Astrocyte (in vitro differentiated cells and primary cell): ENCODE data around the gene FAU. TPM values are rescaled to one million over a fixed set of nuclear protein-coding genes. Genes with fewer than 3 reads are reported as not detected.

Experiments used
- DNase-seq: peaks from one replicate; pipeline ENCODE4 v3.0.0-alpha.2; 2010; ENCODE audit warnings: low read depth
- FAIRE-seq: peaks from 2 replicates; lab custom pipeline; 2011; peaks lifted over from hg19 to GRCh38; lab: Jason Lieb, UNC
- H2AFZ ChIP-seq: 2 replicates; pipeline ENCODE4 v1.6.0; 2012; ENCODE audit warnings: low read depth, low read length, inconsistent platforms
- H3K27ac ChIP-seq: 2 replicates; pipeline ENCODE4 v1.5.1; 2011; ENCODE audit warnings: low read depth, low read length, inconsistent platforms
- H3K27me3 ChIP-seq: 2 replicates; pipeline ENCODE4 v1.6.0; 2011; ENCODE audit warnings: low read length, inconsistent platforms; ENCODE audit not compliant: insufficient read depth
- H3K36me3 ChIP-seq: 2 replicates; pipeline ENCODE4 v1.5.1; 2011; ENCODE audit warnings: low read length, inconsistent platforms; ENCODE audit not compliant: insufficient read depth
- H3K4me1 ChIP-seq: 2 replicates; pipeline ENCODE4 v1.5.1; 2011; ENCODE audit warnings: low read length, inconsistent platforms; ENCODE audit not compliant: insufficient read depth
- H3K4me2 ChIP-seq: 2 replicates; pipeline ENCODE4 v1.6.0; 2012; ENCODE audit warnings: low read length, inconsistent platforms
- H3K4me3 ChIP-seq: 2 replicates; pipeline ENCODE4 v1.5.1; 2011; ENCODE audit warnings: low read depth, mild to moderate bottlenecking, low read length, inconsistent platforms; ENCODE audit not compliant: insufficient read depth
- H3K79me2 ChIP-seq: 2 replicates; pipeline ENCODE4 v1.6.0; 2012; ENCODE audit warnings: mild to moderate bottlenecking, low read length, inconsistent platforms; ENCODE audit not compliant: insufficient read depth
- H3K9ac ChIP-seq: 2 replicates; pipeline ENCODE4 v1.6.0; 2012; ENCODE audit warnings: mild to moderate bottlenecking, low read length, inconsistent platforms
- H3K9me3 ChIP-seq: 2 replicates; pipeline ENCODE4 v1.5.1; 2012; ENCODE audit warnings: low read depth, mild to moderate bottlenecking, low read length, inconsistent platforms; ENCODE audit not compliant: insufficient read depth
- H4K20me1 ChIP-seq: 2 replicates; pipeline ENCODE4 v1.6.0; 2012; ENCODE audit warnings: low read length, inconsistent platforms; ENCODE audit not compliant: insufficient read depth
- H3K27ac Mint-ChIP-seq: one replicate; pipeline ENCODE4 v1.8.0; 2021; ENCODE audit warnings: mild to moderate bottlenecking, mixed read lengths; ENCODE audit not compliant: unreplicated experiment
- H3K27me3 Mint-ChIP-seq: one replicate; pipeline ENCODE4 v1.8.0; 2021; ENCODE audit warnings: low read depth, mixed read lengths; ENCODE audit not compliant: unreplicated experiment
- H3K36me3 Mint-ChIP-seq: one replicate; pipeline ENCODE4 v1.8.0; 2021; ENCODE audit warnings: low read depth, mixed read lengths; ENCODE audit not compliant: unreplicated experiment
- H3K4me1 Mint-ChIP-seq: one replicate; pipeline ENCODE4 v1.8.0; 2021; ENCODE audit warnings: low read depth, mixed read lengths; ENCODE audit not compliant: unreplicated experiment
- H3K4me3 Mint-ChIP-seq: one replicate; pipeline ENCODE4 v1.8.0; 2021; ENCODE audit warnings: mild to moderate bottlenecking, moderate library complexity, mixed read lengths; ENCODE audit not compliant: unreplicated experiment
- H3K9me3 Mint-ChIP-seq: one replicate; pipeline ENCODE4 v1.8.0; 2021; ENCODE audit warnings: mild to moderate bottlenecking, mixed read lengths; ENCODE audit not compliant: unreplicated experiment
- EZH2 ChIP-seq: IDR thresholded peaks from 2 replicates; pipeline ENCODE4 v1.6.1; 2012; ENCODE audit warnings: mild to moderate bottlenecking, low read length, inconsistent platforms; ENCODE audit not compliant: insufficient read depth
- total RNA-seq: library from RNA; stranded (reverse); gene quantifications from 2 replicates; pipeline ENCODE4 v1.2.1, GENCODE V29; 2021
- TF ChIP-seq, protein P1 (sequence below): IDR thresholded peaks from 2 replicates; pipeline ENCODE4 v1.5.1; 2011; ENCODE audit warnings: low read depth, mild to moderate bottlenecking, inconsistent platforms, low read length, moderate library complexity; ENCODE audit not compliant: insufficient read depth

The FAU gene
- total RNA-seq, 1 donor from 2014 or later = 694 TPM

DNA sequence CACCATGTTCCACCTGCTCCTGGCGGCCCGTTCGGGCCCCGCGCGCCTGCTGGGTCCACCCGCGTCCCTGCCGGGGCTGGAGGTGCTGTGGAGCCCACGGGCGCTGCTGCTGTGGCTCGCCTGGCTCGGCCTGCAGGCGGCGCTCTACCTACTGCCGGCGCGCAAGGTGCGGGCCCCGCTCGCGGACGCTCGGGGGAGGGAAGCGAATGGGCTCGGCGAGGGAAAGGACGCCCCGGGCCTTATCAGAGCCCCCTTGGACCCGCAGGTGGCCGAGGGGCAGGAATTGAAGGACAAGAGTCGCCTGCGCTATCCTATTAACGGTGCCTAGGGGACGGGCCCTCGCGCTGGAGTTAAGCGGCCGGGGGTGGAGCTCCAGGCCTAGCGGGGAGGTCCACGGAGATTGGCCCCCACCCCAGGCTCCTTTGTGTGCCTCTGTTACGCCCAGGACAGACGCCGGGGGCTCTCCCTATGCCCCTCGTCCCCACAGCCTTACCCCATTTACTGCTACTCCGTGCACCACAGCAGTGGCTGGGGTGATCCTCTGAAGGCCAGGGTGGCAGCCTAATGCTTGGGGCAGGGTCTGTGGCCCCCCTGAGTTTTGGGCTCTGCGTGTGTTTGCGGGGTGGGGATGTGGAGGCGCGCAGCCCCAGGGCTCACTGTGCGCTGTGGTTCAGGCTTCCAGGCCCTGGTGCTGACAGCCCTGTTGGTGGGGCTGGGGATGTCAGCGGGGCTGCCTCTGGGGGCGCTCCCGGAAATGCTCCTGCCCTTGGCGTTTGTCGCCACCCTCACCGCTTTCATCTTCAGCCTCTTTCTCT lies 9.2 kb downstream of the FAU start:
- Histone ChIP-seq H3K36me3 (no peaks in the 10 kb centered on the region), H3K27ac (no peak overlapping the region), H4K20me1 (peaks cover 21% of the 10 kb centered on the region), H3K27me3 (no peaks in the 10 kb centered on the region), H3K4me3 (peak overlapping the region; percentile 53), H3K9ac (peak overlapping the region; percentile 74), H3K79me2 (peaks cover 23% of the 10 kb centered on the region), H3K4me2 (peak overlapping the region; percentile 96), H2AFZ (no peak overlapping the region), H3K4me1 (peaks cover 34% of the 10 kb centered on the region), H3K9me3 (no peaks in the 10 kb centered on the region)
- peak overlapping the region; percentile 67 for H3K27ac Mint-ChIP-seq
- FAIRE-seq (no peak), DNase-seq (no peak)
- H3K4me1 Mint-ChIP-seq = peaks cover 4% of the 10 kb centered on the region
- peak overlapping the region; percentile 82 for H3K4me3 Mint-ChIP-seq
- no peaks in the 10 kb centered on the region for H3K27me3 Mint-ChIP-seq
- no peak for TF ChIP-seq EZH2
- TF ChIP-seq, protein P1, sequence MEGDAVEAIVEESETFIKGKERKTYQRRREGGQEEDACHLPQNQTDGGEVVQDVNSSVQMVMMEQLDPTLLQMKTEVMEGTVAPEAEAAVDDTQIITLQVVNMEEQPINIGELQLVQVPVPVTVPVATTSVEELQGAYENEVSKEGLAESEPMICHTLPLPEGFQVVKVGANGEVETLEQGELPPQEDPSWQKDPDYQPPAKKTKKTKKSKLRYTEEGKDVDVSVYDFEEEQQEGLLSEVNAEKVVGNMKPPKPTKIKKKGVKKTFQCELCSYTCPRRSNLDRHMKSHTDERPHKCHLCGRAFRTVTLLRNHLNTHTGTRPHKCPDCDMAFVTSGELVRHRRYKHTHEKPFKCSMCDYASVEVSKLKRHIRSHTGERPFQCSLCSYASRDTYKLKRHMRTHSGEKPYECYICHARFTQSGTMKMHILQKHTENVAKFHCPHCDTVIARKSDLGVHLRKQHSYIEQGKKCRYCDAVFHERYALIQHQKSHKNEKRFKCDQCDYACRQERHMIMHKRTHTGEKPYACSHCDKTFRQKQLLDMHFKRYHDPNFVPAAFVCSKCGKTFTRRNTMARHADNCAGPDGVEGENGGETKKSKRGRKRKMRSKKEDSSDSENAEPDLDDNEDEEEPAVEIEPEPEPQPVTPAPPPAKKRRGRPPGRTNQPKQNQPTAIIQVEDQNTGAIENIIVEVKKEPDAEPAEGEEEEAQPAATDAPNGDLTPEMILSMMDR = peak; percentile 19
- peaks cover 7% of the 10 kb centered on the region for H3K36me3 Mint-ChIP-seq
- no peaks in the 10 kb centered on the region for H3K9me3 Mint-ChIP-seq

DNA sequence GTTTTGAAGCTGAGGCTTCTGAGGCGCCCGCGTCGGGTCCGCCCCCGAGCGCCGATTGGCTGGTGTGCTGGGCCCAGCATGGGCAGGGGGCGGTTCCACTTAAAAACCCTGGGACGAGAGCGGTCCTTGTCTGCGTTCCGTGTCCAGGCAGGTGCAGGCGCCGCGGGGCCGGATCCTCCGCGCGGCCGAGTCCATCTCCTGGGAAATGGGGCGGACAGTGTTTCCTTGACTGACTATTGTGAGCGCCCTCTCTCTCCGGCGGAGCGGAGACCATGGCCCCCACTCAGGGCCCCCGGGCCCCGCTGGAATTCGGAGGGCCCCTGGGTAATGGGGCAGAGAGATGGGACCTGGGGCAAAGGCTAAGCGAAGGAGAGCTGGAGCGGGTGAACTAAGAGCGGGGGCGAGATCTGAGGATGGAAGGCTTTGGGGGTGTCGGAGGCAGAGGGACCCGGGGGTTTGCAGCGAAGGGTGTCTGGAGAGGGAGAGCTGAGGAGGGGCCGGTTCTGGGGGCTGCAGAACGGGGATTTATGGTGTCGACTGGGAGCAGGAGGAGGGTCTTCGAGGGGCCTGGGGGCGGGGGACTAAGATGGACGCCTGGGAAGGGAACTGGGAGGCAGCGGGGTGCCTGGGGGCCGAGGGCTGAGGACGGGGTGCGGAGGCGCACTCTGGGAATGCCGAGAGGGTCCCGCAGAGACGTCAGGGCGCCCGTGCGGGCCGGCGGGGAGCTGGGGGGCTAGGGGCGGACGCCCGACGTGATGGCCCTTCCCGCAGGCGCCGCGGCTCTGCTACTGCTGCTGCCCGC lies 10.0 kb downstream of the FAU start, which contains the start of gene TM7SF2:
TSS of gene TM7SF2 (plus strand) at position 129 of the 802 bp plus-strand sequence. CDS start at position 273, 144 bp downstream.
- Histone ChIP-seq H3K4me1 (peaks cover 32% of the 10 kb centered on the region), H3K27ac (no peak within 1 kb of the TSS), H3K9ac (peak within 1 kb of the TSS; percentile 74), H3K9me3 (no peaks in the 10 kb centered on the region), H3K4me2 (peak within 1 kb of the TSS; percentile 96), H3K79me2 (peaks cover 22% of the 10 kb centered on the region), H3K36me3 (no peaks in the 10 kb centered on the region), H3K27me3 (no peaks in the 10 kb centered on the region), H2AFZ (no peak within 1 kb of the TSS), H3K4me3 (peak within 1 kb of the TSS; percentile 53), H4K20me1 (peaks cover 25% of the 10 kb centered on the region)
- Mint-ChIP-seq H3K4me3 (peak within 1 kb of the TSS; percentile 84), H3K27ac (peak within 1 kb of the TSS; percentile 53), H3K36me3 (peaks cover 7% of the 10 kb centered on the region), H3K27me3 (no peaks in the 10 kb centered on the region), H3K4me1 (peaks cover 4% of the 10 kb centered on the region), H3K9me3 (no peaks in the 10 kb centered on the region)
- TF ChIP-seq, protein P1 = no peak
- no peak for TF ChIP-seq EZH2
- DNase-seq (peak; percentile 71), FAIRE-seq (no peak)
